NCI-H524 treated with DMSO at 0.1 percent for 48 hours (cell line): ENCODE data around the gene ARHGAP22.

Experiments
- DNase-seq: peaks from one replicate; lab custom pipeline; 2025; lab: John Stamatoyannopoulos, UW

Gene ARHGAP22

DNA sequence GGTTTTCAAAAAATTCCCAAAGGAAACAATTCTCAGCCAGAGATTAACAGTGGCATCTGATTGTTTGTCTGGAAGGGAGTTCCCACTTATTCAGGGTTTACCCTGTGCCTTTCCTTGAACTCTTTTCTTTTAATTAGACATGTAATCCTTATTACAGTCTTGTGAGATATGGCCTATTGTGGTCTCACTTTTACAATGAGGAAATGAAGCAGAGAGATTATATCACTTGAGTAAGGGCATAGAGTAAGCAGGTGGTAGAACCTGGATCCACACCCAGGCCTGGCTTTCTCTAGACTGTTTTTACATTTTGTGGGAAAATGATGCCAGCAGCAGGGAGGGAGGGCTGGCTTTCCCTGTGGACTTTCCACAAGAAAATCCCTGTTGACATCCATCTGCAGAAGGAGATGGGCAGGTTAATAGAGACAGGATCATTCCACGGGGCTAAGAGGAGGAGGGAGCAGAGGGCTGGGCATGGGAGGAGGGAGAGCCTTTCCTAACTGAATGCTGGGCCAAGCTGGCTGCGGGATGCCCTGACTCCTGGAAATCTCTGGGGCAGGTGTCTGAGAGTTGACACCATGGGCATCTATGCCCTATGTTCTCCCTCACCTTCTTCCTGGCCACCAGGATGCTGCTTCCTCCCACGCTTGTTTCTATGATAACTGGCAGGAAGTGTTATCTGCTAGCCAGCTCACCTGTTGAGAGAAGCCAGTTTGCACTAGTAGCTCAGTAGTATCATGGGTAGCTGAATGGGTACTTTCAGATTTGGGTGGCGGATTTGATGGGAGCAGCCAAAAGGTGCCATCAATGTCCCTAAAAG, 28.7 kb upstream of the ARHGAP22 start:
- no peak for DNase-seq

DNA sequence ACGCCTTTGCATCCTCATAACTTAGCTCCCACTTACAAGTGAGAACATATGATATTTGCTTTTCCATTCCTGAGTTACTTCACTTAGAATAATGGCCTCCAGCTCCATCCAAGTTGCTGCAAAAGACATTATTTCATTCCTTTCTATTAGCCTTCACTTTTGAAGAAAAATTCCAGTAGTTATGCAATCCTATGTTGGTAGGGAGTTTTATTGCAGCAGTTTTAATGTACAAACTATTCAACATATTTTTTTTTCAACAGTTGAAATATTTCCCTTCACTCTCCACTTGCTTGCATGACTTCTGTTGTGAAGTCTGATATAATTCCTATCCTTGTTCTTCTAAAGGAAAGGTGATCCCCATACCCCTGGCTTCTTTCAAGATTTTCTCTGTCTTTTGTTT, 27.3 kb upstream of the ARHGAP22 start:
- no peak for DNase-seq

DNA sequence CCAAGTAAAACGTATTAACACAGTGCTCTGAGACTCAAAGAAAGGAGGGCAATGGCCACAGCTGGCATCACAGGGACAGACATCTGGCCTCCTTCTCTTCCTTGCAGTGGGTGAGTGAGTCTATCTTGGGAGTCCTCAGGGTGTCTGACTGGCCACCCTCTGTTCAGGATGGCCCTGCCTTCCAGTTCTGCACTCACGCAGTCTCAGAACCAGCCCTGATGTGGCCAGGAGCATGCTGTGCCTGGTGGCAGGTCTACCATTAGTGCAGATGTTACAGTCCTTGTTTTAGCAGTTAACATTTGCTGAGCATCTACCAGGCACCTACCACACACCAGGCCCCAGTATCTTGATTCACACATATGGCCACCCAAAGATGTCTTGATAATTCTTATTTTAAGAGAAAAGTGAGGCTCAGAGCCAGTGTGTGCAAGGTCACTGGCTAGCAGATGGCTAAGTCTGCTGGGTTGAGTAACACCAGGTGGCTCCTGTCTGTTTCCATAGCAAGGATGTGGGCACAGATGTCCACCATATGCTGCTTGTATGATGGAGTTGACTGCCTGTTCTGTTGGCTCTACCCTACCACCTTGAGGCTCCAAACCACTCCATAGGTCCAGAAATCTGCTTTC, 23.2 kb upstream of the ARHGAP22 start:
- peak; percentile 69 for DNase-seq

DNA sequence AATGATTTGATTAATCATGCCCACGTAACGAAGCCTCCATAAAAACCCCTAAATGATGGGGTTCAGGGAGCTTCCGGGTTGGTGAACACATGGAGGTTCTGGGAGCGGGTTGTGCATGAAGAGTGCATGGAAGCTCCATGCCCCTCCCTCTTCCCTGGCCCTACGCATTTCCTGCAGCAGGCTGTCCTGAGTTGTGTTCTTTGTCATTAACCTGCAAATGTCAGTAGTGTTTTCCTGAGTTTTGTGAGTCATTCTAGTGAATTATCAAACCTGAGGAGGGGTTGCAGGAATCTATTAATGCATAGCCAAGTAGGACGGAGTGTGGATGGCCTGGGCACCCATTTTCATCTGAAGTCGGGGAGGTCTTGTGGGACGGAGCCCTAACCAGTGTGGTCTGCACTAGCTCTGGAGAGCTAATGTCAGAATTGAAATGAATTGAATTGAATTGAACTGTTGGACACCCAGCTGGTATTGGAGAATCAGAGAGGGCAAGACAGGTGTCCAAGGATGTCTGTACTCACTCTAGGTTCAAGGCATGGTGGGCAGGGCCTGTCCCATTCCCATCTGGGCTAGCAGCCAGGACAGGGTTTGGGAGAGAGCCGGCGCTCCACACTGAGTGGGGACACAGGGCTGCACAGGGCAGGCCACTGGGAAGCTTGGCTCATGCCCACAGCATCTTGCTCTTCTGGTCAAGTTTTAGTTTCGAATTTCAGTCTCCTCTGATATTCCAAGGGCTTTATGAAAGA, 22.3 kb upstream of the ARHGAP22 start:
- no peak for DNase-seq

DNA sequence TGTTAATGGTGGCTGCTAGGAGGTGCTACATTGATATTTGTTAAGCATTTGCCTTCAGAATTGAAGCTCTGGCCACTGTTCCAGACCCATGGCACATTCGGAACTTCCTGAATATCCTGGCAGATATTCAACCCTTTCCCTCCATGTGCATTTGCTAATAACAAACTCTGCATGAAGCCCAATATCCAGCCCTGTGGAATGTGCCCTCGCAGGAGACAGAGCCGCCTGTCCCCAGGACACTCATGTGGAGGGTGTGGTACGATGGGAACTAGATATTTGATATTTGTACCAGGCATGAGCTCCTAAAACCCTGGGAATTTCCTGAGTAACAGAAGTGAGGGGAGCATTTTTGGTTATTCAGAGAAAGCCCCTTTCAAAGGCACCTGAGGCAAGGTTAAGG, 21.6 kb upstream of the ARHGAP22 start:
- DNase-seq: no peak

DNA sequence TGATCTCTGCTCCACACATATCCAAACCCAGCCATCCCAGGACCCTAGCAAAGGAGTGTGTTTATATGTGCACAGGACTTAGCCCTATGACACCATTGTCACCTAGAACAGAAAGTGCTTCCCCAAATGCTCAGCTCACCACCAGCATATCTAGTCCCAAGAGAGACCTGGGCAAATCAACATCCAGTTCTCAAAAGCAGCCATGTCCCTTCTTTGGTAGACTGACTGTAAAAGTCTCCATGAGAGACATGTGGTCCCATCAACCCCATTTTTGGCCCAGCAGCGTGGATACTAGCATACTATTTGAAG, 20.9 kb upstream of the ARHGAP22 start:
- no peak for DNase-seq

DNA sequence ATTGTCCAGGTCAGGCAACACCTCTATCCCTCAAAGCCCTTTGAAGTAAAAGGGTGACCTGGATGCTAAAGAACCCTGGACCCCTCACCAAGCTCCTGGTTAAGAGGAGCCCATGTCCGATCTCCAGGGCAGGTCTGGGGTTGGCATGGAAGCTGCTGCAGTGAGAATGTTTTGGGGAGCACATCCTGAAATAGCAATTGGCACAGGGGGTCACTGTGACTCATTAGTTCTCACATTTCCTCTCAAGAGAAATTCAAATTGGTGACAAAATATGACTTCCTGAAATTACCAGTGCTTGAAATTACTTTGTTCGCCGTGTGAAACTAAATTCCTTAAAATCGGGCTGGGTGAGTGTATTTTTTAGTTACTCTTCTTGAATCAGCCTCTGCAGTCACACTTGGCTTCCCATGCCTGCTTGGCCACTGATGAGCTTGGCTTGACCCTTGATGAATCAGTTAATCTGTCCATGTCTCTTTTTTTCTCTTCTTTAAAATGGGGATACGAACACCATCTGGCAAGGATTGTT, 18.8 kb upstream of the ARHGAP22 start:
- DNase-seq: no peak

DNA sequence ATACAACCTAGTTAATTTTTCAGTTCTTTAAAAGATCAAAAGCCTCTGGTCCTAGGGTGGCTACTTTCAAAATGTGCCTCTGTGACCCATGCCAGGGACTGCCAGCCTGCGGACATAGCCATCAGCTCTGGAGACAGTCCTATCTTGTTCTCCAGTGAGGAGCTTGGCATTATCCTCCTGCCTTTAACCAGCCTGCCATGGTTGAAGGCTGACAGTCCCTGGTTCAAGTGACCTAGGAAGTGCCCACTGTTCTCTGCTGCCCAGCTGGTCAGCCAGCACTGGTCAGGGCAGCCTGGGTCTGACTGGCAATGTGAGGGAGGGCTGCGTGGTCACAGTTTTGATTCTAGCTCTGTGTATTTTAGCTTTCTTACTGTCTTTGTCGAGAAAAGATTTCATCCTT, 18.1 kb upstream of the ARHGAP22 start:
- no peak for DNase-seq

DNA sequence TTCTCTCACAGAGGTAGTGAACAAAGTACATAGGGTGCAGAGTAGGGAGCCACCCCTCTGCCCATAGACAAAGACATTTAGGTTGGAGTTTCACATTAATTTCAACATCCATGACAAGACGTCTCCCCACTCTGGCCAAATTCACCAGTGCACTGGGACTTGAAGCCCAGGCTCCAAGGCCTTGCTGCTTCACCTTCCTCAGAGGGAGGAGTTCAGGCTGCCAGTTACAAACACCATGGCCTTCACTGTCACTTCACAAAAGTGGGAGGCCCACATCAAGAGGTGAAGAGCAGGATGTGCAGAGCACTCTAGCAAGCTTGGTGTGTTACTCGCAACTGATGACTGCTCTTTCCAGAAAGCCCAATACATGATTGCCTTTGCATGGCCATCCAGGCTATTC, 15.8 kb upstream of the ARHGAP22 start:
- DNase-seq: no peak

DNA sequence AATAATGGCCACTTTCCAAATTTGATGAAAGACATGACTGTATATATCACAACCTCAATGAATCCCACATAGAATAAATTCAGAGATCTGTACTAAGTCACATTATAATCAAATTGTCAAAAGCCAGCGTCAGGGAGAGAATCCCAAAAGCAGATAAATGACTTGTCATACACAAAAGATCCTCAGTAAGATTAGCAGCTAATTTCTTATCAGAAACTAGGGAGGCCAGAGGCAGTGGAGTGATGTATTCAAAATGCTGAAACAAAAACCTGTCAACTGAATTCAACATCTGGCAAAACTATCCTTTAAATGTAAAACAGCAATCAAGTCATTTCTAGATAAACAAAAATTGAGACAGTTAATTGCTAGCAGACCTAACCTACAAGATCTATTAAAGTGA, 11.6 kb upstream of the ARHGAP22 start:
- no peak for DNase-seq

DNA sequence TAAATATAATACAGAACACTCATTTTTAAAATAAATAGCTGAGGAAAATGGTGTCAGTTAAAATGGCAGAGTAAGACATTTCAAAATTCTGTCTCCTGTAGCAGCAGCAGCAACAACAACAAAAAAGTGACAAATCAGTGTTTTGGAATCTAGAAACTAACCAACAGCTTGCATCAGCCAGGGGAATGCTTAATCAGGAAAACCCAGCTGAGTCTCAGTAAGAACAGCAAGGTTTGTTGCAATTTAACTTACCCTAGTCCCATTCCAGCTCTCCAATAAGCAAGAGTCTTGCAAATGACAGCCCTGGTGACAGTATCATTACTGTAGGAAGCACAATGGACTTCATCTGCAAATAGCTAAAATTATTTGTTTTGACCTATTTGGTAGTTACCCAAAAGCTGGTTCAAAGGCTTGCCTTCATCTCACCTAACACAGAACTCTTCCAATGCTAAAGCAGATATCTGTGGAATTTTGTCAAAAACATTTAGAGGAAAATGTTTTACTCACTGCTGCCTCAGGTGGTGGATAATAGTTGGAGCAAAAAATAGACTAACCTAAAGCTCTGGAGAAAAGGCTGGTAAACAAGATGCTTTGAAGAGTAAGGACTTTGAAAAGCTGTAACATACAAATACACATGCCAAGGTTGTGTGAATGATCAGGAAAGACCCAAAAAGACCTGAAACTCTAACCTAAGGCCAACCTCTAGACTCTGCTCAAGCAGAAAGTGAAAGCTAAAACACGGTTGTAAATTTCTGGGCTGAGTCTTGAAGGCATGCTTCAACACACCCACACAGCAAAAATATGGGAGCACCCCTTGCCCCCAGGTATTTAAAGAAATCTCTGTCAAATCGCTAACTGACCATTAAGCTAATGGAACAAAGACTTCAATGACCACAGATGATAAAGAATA, 9.9 kb upstream of the ARHGAP22 start:
- DNase-seq: no peak

DNA sequence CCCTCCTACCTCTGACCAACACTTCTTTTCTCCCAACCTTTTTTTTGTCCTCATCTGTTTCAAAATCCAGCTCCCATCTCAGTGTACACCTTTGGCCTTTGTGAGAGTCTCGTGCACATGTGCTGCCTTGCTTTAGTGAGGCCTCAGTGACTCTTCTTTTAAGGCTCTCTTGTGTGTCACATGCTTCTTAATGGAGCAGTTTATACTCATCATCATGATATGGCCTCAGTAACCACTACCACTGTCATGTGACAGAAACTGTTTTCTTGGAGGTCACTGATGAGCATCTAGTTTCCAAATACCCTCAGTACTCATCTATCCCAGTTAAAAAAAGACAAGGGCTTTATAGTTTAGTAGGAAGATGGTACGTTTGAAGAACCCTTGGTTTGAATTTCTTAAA, 8.1 kb upstream of the ARHGAP22 start:
- no peak for DNase-seq

DNA sequence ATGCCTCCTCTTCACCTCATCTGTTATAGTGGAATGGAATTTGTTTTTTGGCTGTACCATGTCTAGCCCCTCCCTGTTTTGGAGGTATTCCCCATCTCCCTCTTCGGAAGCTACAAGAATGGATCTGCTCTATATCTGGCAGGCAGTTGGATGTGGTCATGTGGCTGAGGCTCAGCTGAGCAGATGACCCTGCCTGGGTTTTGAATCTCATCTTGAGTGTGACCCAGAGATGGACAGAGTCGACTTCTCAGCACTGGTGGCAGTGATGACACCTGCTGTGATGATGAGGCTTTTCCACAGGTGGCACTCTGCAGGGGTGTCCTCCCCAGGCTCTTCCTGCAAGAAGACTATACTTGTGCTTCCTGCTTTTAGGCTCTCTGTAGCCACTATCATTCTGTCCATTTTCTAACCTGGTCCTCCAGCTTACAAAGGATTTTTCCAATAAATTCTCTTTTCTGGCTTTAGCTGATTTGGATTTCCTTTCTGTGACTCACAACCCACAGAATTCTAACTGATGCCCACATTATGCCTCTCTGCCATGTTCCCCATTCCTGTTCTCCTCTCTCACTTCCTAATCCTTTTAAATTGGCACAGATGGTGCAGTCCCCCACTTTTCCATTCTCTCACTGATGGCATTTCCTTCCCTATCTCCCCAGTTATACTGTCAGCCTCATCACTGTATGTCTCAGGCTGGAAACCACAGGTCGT, 7.5 kb upstream of the ARHGAP22 start:
- DNase-seq: no peak

DNA sequence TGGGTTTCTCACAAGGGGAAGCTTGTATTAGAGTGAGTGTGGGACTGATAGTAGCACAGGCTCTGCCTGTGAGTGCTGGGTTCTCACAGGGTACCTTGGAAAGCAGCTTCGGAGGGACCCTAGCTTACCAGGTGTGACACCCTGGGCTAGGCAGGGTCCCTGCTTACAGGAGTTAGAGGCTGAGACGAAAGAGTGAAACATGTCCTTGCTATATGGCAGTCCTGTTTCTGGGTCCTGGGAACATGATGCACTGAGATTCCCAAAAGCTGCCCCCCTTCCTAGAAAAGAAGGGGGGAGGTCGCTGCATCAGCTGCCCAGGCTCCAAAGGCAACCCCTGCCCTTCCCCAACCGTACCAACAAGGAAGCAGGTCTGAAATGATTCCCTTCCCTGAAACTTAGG, 6.3 kb upstream of the ARHGAP22 start:
- no peak for DNase-seq

DNA sequence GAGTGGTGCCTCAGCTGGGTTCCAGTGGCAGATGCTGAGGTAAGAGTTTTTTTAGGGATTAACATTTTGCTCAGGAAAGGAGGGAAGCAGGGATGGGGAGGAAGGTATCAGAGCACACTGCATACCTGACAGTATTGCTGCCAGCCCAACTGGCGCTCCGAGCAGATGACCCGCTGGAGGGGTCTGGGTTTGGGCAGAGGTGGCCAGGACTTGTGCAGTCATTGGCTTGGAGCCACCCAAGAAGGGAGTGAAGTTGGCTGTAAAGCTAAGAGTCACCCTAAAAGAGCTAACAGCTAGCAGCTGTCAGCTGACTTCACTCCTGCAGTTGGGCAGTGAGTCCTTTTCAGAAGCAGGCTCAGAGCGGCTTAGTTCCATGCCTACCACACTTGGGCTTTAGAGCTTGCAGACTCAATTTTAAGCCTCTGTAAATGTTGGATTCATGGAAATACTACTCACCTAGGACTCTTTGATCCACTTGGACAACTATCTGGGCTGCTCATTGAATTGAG, 5.8 kb upstream of the ARHGAP22 start:
- no peak for DNase-seq

DNA sequence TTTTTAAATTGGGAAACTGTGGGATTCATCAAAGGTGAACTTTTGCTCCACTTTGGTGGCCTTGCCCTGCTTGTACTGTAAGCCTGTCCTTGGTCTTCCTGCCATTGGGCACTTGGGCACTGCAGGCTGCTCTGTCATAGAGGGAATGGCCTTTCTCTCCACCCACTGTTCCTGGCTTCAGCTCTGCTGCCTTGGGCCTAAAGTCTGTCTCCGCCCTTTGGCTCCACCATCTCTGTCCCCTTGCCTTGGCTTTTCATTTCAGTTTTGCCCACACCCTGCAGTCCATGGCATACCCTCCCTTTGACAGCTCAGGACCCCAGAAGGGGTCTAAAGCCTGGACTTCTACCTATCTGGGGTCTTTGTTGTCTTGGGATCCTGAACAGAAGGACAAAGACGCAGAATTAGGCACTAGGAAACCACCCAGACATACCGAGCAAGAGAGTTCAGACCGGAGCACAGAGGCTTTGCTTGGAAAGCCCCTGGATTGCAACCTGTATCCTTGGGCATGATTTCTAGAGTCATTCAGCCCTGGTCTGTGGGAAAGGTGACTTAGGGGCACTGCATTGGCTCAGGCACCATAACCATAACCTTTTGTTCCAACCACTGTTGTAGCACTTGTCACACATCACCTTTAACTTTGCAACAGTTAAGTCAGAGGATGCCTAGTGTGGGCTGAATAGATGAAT, 5.2 kb upstream of the ARHGAP22 start:
- DNase-seq: no peak

DNA sequence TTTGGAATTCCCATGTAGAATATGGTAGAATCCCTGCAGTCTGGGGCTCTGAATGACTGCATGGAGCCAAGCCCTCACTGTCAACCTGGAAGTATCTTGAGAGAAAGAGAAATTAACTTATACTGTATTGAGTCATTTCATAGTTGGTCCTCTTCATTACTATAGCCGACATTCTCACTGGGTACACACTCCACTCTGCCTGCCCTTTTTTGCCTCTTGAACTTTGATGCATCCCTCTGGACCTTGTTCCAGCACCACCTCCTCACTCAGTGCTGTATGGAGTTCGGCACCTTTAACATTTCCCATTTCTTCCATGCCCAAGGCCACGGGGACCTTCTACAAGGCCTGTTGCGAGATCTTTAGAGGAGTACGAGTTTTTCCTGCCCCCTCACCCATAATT, 4.6 kb upstream of the ARHGAP22 start:
- no peak for DNase-seq

DNA sequence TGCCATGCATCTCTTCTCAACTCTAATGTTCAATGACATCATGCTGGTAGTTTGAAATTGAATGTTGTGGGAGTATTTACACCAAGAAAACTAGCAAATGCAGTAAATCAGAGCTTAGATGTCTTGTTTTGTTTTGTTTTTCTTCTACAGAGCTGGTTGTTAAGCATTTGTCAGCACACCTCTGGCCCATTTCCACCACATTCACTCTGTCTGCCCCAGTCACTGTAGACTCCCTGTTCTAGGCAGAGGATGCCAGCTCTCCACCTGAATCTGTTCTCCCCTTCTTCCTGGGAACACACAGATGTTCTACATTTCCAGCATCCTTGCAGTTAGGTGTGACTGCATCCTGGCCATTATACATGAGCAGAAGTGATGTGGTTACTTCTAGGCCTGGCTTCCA, 4.1 kb upstream of the ARHGAP22 start:
- no peak for DNase-seq

DNA sequence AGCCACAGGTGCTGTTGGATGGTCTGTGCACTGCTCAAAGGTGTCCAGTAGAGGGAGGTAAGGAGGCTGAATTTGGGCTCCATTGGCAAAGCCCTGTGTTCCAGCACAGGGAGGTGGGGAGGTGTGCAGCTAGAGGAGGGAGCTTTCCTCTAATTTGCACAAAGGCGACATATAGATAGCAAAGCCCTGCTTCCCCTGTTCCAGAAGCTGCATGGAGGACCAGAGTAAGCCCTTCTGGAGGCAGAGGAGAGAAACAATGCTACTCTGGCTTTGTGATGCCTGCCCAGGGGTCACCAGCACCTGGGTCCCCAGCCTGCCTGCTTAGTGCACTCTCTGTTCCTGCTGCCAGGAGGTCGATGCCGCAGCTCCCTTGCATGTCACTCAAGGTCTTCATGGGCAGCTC, 3.4 kb upstream of the ARHGAP22 start:
- DNase-seq: no peak
